Activated CD4-positive, alpha-beta T cell treated with anti-CD3 and anti-CD28 coated beads, Interleukin-2, amount 50 U/mL, for 24 hours (primary cell): ENCODE results near the gene OR2H1.

Source experiments
- DNase-seq, 2 donors: peaks; one replicate each; pipeline ENCODE4 v3.0.0-alpha.2; 2020; ENCODE audit warnings: low read depth in 1 of 2, low spot score in 1 of 2

The OR2H1 gene

DNA sequence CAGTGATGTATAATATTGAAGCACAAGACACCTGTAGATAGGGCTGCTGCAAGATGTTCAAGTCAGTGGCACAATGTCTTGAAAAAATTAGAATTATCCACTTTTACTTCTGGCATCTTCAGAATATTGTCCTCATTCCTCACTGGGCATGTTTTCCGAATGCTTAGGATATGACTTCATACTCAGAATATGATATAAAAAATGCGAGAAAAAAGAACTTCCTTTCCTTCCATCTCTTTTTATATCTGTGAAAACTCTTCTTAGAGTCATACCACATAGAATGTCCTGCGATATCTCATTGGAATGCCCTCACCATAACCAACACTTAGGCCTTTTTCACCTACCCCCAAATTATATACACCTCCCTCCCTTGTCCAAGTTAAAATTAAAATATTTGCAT lies 26.2 kb downstream of the OR2H1 start:
- DNase-seq, result no peak

DNA sequence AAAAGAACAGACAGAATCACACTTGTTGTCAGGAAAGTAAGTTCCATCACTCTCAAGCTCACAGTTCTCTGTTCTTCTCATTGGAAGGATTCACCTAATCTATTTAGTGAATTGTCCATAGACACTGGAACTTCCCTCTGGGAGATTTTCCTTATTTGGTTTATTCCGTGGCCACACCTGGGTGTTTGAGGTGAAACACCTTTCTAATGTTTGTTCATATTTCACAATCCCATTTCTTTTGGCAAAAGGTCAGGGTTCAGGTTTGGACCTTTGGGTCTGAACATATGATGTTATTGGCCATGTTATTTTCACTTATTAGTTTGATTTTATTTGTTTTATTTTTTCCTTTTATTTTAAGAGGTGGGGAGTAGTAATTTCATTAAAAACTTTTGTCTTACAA lies 26.8 kb downstream of the OR2H1 start:
- DNase-seq, result no peak

GRCh38 chr6:29486577-29486976 lies 29.6 kb downstream of the OR2H1 start:
- DNase-seq, result no peak

DNA sequence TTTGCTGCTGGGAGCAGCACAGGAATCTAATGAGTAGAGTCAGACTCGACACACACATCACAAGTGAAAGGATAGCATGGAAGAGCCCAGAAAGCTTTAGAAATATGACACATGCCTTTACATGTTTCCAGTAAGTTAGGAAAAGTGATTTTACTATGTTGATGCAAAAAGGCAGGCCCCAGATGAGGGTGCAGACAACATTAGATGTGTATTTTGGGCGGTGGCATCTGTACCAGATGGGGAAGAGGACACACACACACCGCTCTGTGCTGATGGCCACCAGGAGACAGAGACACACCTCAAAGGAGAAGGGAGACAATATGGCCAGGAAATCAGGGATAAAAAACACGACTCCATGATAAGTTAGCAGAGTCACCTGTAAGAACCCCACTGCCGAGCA lies 30.2 kb downstream of the OR2H1 start:
- DNase-seq, result no peak

GRCh38 chr6:29487660-29488059 lies 30.7 kb downstream of the OR2H1 start, which contains the start of gene MAS1L:
TSS of gene MAS1L (minus strand) at chr6:29487956. CDS start at chr6:29487902, 54 bp downstream.
- no peak for DNase-seq

DNA sequence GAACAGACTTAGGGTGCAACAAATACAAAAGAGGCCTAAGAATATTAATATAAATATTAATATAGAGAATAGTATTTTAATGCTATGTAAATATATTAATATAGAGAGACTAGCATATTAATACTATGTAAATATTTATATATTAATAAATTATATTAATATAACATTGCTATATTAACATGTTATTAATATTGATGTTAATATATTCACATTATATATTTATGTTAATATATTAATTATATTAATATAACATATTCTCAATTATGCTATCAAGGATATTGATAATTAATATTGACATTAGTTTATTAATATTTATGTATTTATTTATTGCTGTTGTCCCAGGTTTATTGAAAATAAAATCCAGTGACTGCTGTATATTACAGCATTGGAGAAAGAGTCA lies 31.9 kb downstream of the OR2H1 start:
- DNase-seq, result no peak

- no peak for DNase-seq
Observed at GRCh38 chr6:29489286-29489685, 32.3 kb downstream of the OR2H1 start.

DNA sequence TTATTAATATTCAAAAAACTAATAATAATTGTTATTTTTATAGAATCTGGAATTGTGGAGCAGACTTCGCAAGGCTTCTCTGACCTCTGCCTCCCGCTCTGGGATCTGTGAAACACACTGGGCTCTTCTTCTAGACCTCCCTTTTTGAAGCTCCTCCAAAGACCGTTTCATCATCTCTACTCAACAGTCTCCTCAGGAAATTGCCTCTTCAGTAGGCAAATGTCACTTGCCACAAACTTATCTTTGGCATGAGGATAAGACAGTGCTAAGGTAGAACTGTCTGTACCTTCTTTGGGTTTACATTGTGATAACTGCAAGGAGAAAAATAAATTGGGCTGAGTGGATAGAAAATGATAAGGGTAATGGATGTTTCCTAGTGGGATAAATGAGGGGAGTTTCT lies 33.1 kb downstream of the OR2H1 start:
- no peak for DNase-seq

GRCh38 chr6:29490552-29490951 lies 33.6 kb downstream of the OR2H1 start:
- DNase-seq, result no peak

- no peak for DNase-seq
Observed at GRCh38 chr6:29491574-29491973, 34.6 kb downstream of the OR2H1 start.

- no peak for DNase-seq
Observed at GRCh38 chr6:29493261-29493660, 36.3 kb downstream of the OR2H1 start.

DNA sequence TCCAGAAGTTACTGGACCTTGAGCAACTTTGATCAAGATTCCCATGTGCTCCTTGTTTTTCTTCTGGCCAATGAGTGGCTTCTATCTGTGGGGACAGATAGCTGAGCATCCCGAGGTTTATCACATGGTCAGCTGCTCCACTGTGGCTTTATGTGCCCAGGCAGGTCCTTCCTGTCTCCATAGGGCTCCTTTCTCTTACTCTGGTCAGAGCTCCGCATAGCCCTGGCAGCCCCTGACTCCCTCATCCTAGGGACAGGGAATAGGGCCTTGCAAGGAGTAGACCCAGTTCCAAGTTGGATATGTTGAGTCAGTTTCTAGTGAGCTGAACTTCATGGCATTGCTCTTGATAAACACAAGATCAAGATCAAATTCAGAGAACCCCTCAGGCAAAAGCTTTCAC lies 37.2 kb downstream of the OR2H1 start:
- no peak for DNase-seq

DNA sequence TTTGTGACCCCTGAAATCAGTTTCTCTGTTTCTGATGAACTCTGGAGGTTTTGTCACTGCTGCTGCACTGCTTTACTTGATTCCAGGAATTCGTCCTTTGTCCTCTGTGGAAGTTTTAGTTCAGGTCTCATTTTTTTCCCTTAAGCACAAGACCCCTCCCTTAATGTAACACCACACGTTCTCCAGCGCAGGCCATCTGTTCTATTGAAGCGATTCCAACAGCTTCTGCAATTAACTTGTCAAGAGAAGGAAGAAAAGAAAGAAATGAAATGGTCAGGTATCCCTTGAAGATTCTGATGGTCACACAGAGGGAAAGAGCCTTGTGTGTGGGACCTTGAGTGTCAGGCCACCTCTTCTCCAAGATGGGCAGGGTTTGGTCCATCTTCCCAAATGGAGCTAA lies 38.6 kb downstream of the OR2H1 start:
- no peak for DNase-seq

DNA sequence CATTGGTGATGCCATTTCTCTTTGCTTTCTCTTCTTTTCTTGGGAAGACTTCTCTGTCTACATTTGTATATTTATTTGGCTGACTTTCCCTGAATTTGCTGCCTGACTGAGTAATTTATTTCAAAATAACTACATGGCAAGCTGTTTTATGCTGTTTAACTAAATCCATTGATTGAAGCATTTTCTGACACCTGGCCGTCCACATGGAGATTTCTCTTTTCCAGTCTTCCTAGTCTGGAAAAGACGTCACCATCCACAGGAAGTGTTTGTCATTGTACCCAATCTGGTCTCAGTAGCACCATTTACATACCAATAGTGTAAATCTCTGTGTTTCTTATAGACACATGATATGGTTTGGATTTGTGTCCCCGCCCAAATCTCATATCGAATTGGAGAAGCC lies 40.0 kb downstream of the OR2H1 start:
- no peak for DNase-seq

DNA sequence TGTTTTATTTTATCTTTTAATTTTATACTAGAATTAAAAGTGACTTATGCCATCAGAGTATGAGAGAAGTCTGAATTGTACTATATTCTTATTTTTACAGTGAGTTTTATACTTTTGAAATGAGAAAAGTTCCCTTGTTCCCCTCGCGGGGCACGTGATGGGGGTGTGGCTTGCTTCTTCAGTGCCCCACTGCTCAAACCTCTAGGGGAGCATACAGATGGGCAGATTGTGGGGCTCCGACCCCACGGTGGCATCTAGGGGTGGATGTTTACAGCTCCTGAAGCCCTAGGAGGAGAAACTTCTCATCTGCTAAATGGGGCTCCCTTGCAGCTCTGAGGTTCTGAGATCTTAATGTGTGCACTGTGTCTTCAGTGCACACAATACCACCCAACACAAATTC lies 42.7 kb downstream of the OR2H1 start:
- DNase-seq, result no peak

- DNase-seq, result no peak
Observed at GRCh38 chr6:29500594-29500993, 43.6 kb downstream of the OR2H1 start.

DNA sequence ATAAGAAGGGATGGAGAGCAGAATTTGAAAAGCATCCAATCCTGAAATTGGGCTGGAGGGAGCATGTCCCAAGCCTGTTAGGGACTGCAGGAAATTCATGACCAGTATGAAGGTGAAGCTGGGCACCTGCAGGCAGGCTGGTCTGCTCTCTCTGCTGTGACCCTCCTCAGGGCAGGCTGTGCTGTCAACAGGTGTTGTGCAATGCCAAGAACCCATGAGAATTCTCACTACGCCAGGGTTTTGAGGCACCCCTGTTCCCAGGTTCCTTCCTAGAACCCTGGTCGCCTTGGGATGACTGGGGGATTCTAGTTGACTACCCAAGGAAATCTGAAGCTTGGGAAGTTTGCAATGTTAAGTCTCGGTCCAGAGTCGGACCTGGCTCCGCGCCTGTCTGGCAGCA lies 44.2 kb downstream of the OR2H1 start:
- no peak for DNase-seq

DNA sequence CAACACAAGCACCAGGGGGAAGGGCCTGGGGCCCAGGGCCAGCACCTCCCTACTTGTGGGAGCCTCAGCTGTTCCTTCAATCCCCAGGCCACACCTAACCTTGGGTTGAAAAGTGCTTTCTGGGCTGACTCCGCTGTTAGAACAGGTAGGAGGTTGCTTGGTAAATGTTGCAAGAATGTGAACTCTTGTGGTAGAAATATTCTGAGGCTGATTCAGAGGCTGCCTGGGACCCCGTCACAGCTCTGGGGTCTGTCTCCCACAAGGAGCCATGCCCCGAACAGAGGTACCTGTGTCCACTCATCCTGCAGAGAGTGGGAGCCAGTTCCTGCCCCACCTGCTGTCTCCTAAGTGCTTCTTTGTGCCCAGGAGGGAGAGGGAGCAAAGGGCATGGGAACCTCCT lies 45.2 kb downstream of the OR2H1 start:
- DNase-seq, result no peak

DNA sequence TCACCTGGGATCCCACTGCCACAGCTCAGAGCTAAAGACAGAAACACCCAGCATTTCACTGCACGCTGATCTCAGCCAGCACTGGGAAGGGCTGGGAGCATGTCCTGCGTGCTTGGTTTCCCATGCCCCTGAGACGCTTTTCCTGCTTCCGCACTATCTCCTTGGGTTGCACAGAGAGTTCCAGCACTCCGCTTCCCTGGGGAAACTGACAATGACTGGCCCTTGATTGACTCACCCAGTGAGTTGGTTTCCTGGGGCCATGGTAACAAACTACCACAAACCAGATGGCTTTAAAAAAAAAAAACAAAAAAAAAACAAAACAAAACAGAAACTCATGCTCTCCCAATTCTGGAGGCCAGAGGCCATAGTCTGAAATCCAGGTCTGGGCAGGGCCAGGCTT lies 45.6 kb downstream of the OR2H1 start:
- no peak for DNase-seq

GRCh38 chr6:29504961-29505360 lies 48.0 kb downstream of the OR2H1 start:
- no peak for DNase-seq

DNA sequence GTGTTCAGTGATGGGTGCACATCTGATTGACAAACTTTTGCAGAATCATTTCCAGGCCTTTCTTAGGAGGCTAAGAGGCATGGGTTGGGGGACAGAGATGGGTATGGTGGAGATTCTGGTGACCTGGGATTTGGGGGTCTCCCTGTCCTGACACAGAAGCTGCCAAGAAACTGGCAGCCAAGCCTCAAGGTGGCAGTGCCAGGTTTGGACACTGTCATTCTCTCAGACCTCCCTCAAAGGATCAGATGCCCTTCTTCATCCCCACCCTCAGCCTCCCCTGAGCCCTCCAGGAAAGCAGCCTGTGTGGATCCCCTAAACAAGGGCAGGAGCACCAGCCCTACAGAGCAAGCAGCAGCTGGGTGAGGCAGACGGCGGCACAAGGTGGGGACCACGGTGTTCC lies 48.9 kb downstream of the OR2H1 start:
- DNase-seq, result no peak

GRCh38 chr6:29506446-29507067 lies 49.6 kb downstream of the OR2H1 start:
- no peak for DNase-seq

- no peak for DNase-seq
Observed at GRCh38 chr6:29507319-29507718, 50.4 kb downstream of the OR2H1 start.

GRCh38 chr6:29509239-29509638 lies 52.3 kb downstream of the OR2H1 start:
- DNase-seq, result no peak
